Measurements from ENCODE around the gene CACNA1C.
A peak's percentile ranks its signal among the peaks of the same experiment; 100 is the strongest.

Gene CACNA1C

DNA sequence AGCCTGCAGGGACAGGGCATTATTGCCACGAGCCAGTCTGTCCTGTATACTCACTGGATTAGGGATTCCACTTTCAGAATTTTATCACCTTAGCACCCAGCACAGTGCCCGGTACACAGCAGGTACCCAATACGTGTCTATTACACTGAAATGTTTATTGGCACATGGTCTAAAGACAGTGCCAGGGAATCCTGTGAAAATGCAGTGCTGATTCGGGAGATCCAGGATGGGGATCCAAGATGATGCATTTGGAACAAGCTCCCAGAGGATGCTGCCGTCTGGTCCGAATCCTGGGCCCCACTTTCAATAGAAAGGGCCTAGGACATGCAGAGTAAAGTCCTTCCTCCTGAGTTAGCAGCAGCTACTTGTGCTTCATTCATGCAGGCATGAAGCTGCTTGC lies 230.7 kb downstream of the CACNA1C start:
- no peak for DNase-seq (ENCODE audit: low spot score)

DNA sequence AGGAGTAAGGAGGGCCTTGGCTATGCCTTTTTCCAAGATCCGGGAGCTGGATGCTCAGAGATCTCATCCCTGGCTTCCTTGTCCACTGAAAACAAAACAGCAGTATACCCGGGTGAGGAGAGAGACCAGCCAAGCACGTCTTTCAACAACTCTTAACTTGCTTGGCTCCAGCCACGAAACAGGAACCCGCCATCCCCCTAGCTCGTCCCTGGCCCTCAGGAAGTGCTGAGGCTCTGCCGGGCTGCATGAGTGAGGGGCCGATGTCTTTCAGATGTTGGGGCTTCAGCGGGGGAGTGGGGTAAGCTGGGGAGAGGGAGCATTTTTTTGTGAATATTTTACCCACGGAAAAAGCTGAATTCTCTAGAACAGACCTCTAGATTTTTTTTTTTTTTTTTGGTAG lies 231.1 kb downstream of the CACNA1C start:
- DNase-seq (ENCODE audit: low spot score): no peak

DNA sequence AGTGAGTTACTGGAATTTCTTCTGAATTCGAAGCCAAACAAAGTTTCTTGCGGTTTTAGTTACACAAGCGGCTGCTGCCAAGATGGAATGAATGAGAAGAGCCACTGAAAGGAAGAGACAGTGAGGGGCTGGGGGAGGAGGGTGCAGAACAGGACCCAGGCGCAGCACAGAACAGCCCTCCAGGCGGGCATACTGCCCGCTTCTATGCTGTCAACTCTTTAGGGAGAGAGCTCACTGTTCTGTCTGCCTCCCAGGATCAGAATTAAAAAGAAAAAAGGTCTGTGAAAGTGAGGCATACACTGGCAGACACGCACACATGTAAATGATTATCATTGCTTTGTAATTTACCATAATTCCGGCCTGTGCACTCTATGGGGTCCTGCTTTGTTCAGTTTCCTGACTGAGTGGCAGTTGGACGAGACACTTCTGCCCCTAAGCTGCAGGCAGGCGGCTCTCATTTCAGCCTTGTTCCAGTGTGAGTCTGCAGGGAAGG lies 231.6 kb downstream of the CACNA1C start:
- no peak for DNase-seq (ENCODE audit: low spot score)

DNA sequence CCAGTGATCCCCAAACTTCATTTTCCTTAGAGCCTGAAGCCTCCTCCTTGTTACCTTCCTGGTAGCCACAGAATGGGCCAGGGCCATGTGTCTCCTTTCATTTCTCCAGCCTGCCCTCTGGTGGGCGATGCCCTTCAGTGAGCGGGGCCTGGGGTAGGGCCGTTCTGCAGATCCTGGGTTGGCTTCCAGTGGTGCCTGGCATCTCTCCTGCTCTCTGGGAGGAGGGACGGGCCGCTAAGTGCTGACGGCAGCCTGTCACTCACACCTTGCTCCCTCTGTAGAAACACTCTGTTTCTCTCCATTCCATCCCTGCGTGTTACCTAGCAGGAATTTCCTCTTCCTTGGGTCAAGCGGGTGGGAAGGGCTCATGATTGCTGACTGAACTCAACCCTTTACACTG lies 232.1 kb downstream of the CACNA1C start:
- peak; percentile 87 for DNase-seq (ENCODE audit: low spot score)

DNA sequence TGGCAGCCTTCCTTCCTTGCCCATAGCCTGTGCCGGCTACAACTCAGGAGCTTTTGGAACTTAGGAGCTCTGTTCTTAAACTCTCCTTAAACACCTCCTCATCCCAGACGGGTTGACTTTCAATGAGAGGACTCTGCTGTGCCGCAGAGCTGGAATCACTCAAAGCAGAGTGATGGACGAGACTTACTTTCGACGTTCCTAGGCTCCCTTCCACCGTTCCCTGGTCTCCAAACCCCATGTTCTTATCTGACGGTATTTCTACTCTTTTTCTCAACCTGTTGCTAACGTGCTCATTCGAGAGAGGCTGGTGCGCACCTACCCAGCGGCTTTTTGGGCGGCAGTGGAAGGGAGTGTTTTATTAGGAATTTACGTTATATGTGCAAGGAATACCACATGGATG lies 232.7 kb downstream of the CACNA1C start:
- no peak for DNase-seq (ENCODE audit: low spot score)

DNA sequence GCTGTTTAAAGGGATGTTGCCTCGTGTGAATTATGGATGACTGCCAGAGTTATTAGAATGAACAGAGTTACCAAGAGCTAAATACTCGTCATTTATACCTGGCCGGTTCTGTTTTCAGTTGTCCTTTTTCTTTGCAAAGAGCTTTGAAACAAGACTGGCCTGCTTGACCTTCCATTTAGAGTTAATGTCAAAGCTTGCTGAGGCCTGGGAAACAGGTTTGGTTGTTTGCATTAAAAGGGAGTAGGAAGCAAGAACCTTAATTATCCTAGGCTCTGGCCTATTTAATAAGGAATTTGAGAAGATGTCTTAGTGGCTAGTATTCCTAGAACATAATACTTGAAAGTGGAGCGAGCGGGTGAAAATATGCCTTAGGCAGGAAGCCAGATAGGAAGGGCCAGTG lies 233.3 kb downstream of the CACNA1C start:
- no peak for DNase-seq (ENCODE audit: low spot score)

DNA sequence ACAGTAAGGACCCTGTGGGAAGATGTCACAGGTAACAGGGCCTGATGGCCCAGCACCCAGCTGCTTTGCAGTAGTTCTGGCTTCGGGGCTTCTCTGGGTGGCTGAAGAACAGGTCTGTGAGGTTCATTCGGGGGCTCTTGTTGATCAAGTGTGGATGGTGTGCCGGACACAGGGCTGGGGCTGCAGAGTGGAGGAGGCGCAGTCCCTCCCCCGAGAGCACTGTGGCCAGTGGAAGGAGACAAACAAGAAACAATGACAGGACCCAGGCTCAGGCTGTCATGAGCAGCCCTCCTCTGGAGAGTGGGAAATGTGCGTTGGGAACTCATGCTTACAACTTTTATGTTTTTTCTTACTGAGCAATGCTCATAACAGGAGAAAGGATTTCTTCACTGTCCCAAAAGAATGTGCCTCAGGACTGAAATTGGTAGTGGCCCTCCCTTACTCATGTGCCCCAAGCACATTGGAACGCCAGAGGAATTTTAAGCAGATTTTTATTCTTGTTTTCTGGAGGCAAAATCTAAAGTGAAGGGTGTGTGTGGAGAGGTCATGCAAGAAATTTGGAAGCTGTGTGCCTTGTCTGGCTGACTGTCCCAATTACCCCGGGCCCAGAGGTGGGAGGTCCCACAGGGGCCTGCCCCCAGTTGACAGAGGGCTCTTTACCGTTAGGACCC lies 233.8 kb downstream of the CACNA1C start:
- DNase-seq (ENCODE audit: low spot score): no peak

DNA sequence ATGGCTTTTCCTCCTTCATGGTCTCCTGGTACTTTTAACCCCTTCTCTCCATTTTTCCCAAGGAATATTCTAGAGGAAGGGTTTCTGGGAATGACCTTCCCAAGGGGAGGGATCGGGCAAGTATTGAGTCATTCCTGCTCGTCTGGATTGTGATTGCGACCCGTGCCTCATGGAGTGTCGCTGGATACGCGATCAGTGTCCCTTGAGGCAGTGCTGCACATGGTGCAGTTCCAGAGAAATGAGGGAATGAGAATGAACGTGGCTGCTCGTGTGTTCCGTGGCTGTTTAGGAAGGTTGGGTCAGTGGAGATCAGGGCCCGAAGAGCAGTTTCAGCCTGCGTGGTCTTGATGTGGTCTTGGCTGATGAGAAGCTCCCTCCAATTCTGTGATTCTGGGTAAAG lies 234.4 kb downstream of the CACNA1C start:
- no peak for DNase-seq (ENCODE audit: low spot score)

DNA sequence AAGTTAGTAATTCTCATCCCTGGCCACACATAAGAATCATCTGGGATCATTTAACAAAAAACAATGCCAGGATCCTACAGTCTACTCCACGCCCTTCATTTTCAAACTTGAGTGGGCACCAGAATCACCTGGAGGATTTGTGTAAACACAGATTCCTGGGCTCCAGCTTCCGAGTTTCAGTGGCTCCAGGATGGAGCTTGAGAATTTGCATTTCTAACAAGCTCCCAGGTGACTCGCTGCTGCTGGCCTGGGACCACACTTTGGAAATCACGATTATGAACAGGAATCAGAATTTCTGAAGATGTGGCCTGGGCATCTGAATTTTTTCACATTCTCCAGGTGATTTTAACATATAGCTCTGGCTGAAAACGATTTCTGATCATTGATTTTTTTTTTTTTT lies 234.8 kb downstream of the CACNA1C start:
- DNase-seq (ENCODE audit: low spot score): no peak

DNA sequence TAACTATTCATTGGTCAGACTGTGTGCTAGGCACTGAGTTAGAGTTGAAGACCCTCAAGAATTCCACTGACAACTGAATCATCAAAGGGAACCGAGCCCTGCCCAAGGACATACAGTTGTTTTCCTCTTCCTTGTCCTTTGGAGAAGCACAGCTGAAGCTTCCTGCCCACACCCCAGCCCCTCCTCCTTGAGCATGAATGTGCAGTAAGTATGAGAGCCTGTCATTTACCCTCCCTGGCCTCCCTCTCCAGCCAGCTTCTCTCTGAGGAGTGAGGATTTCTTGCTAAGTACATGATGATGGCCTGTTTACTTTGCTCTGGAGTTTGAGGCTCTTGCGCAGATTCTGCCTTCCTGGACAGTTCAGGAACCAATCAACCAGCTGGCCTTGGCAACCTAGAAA lies 235.2 kb downstream of the CACNA1C start:
- no peak for DNase-seq (ENCODE audit: low spot score)

DNA sequence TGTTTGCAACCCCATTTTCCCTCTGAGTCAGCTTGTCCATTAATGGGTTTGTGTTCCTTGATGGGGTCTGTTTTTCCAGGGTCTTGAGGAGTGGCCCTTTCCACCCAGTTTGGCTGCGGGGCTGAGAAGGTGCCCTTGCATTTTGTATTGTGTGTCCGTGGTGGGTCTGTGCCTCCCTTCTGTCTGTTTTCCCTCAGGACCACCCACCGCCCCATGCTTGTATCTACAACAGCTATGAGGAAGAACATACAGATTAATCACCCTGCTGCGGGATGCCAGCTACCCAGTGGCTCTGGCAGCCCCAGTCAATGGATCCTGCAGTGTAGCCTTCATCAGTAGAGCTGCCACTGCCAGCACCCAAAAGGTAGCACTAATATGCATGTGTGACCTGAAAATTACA lies 235.7 kb downstream of the CACNA1C start:
- DNase-seq (ENCODE audit: low spot score): no peak

DNA sequence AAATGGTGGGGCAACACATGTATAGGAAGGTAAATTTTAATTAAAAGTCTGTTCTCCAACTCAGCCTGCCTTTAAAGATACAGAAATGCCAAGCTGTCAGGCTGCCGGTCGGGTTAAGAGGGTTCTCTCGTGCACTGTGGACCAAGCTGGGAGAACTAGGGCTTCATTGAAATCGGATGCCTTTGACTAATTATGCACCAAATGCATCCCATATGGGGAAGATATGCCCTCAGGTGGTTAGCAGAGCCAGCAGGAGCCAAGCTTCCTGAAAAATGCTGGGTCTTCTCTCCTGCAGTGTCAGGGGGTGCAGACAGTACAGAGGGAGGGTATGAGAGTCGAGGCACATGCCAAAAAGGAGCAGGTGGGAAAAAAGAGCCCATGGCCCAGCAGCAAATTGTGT lies 236.1 kb downstream of the CACNA1C start:
- no peak for DNase-seq (ENCODE audit: low spot score)

DNA sequence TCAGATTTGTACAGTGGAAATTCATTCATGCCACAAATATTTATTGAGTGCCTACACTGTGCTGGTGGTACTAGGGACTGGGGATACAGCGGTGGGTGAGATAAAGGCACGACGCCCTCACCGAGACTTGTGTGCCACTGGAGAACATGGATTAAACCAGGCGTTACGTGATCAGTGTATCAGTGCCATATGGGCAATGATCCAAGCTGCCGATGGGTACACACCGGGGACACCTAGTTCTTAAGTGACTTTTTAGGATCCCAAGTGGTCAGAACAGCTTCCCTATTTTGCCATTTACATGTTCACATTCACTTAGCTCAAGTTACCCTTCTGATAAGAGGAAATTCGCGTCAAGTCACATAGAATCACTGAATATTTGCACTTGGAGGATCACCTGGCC lies 236.7 kb downstream of the CACNA1C start:
- DNase-seq (ENCODE audit: low spot score): no peak

DNA sequence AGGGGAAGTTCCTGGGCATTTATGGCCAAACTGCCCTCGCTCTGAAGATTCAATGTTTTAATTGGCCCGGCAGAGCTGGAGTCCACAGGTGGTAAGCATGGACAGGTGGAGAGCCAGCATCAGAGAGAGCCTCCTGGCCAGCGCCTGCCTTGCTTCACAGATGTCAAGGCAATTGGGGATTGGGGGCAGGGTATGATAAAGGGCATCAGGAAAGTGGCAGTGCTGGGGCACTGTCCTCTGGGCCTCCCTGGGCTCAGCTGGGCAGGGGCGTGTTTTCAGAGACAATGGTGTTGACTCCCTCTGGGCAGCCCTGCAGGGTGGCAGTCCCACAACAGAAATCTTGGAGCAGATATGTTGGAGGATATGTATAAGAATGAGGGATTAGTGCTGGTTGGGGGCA lies 237.3 kb downstream of the CACNA1C start:
- DNase-seq (ENCODE audit: low spot score): no peak

DNA sequence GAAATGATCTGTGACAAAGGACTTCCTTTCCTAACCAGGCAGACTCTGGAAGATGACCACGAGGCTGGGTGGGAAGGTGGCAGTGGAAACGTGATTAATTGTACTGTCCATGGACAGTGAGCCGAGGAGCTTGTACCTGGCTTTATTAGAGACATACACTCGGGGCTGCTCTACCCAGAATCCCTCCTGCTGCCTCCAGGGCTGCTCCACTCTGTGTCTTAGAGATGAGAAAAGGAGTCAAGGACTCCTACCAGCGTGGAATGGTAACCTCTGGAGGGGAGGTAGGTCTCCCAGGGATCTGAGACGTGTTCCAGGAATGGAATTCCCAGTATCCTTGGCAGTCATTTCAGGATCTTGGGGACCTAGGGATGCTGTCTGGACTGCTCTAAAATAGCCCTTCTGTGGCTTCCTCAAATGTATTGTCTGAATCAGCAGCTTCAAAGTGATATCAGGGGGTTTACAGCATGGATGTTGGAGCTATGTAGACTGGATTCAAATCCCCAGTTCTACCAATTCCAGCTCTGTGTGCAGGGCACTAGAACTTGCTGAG lies 237.8 kb downstream of the CACNA1C start:
- no peak for DNase-seq (ENCODE audit: low spot score)

DNA sequence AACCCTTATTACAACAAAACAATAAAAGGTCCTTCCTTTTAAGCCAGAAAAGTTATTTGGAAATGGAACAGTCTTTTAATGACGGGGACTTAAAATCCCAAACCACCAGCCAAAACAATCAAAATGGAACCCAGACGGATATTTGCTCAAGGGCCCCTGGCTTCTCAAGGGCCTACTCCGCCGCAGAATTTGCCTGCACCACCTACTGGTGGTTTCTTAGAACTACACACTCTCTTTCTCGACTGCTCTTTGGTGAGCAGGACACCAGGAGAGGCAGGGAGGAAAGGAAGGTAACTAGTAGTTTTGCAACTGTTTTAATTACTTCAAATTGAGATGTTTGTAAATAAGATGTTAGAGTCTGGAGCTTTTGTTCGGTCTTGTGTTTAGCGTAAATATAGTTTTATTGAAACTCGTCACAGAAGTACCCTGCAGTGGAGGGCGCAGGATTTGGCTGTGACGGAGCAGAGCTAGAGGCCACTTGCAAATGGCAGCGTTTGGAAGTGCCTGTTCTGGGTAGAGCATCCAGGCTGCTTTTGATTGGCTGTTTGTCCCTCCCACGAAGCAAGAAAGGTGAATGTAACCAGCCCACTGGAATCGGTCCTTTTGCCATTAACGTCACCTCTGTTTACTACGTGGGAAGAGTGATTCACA lies 238.5 kb downstream of the CACNA1C start:
- peak; percentile 85 for DNase-seq (ENCODE audit: low spot score)

DNA sequence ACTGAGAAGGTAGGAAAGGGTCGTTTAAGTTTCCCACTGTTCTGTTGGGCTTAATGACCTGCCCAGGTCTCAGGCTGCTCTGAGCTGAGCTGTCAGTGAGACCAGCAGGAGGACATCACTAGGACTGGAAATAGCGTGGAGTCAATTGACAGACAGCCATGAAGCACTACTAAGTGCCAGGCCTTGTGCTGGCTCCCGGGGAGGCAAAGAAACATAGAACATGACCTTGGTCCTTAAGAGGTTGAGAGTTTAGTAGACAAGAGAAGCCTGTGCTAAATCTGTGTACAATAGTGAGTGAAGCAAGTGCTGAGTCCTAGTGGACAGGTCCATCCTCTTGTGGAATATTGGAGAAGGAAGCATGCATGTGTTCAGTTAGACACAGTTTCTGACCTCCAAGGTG lies 239.2 kb downstream of the CACNA1C start:
- no peak for DNase-seq (ENCODE audit: low spot score)

DNA sequence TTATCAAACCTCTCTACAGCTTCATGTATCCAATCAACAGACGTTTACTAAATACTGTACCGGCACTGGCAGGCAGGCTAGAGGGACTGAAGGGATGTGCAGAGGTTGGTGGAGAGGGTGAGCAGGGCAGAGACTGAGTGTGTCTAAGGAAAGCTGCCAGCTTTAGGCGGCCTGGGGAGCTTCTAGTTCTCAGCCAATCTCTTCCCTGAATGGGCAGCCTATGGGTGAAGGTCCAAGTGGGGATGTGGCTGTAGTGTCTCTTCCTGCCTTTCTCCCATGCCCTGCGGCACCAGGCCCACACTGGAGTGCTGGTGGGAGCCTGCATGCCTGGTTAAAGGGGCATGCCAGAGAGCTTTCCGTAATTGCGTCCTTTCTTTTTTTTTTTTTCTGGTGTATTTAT lies 239.8 kb downstream of the CACNA1C start:
- no peak for DNase-seq (ENCODE audit: low spot score)

DNA sequence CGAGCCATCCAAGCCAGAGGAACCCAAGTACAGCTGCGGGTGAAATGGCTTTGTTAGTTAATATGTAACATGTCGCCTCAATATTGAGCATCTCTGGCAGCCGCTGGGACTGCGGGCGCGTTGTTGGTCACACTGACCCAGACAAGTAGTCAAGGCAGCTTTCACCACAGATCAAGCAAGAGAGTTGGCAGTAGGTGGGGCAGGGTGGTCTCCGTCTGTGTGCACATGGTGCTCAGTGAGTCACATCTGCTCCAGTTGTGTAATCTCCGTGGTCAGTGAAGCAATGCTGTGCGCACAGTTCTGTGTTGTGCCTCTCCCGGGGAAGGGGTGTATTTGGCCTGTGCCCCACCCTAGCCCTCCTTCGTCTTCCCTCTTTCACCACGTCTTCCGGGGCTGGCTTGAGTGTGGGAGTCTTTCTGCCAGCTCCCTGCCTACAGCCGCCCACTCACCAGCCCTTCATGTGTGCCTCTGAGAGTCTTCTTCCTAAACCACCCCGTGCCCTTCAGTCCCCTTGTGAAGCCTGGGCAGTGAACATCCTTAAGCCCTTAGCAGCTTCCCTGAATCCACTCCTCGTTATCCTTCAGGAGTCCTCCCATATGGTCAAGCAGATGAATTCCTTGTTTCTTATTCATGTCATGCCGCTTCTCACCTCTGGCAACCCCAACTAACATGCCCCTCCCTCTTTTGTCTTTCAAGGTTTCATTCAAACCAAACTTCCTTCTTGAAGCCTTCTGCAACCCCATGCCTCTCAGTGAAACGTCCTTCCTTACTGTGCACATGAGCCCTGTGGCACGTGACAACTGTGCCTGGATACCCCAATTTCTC lies 242.1 kb downstream of the CACNA1C start:
- no peak for DNase-seq (ENCODE audit: low spot score)

DNA sequence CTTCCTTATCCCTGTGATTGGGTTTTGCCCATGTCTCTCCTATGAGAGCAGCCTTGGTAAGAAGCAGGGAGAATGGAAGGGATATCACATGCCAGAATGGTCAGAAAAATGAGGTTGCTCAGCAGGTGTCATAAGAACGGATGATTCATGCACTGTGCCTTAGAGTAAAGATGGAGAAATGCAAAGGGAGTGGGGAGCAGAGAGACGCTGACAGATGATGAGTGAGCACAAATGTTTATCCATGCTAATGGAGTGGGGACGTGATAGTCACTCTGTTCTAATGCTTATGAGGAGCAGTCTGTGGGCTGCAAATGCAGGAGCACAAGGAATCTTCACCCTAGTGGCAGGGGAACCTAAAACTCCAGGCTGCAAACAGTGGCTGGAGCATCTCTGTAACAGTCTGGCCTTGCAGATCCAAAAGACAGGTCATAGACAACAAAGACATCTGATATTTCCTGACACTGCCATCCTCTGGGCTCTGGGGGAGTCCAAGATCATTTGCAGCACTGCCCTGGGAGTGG lies 243.2 kb downstream of the CACNA1C start:
- DNase-seq (ENCODE audit: low spot score): no peak

DNA sequence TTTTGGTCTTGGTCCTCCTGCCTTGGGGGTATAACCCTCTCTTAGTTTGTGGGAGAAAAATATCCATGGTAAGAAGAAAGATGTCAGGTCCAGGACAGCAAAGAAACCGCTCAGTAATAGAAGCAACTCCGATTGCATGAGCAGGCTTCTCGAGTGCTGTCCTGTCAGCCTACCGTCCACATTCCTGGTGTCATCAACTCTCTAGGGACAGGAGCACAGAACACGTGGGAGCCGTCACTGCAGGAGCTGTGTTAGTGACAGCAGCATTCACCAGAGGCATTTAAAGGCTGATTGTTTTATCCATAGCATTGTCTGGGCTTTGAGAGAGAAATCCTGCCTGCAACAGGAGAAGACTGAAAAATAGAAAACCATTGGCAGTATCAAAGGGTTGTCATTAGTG lies 244.2 kb downstream of the CACNA1C start:
- no peak for DNase-seq (ENCODE audit: low spot score)

DNA sequence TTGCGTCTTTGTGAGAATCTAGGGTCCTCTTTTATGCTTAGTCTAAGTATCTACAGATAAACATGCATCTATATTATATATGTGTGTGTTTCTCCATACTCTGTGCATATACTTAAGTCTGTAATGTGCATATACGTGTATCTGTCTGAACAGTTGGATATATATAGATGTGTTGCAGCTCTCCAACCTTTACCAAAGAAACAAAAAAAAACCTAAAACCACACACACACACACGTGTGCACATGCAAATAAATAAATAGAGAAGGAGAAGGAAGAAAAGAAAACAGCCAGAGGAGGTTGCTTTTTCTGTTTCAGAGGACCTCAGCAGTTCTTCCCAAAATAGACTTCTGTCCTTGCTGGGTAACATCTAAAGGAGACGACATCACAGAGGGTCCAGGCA lies 244.9 kb downstream of the CACNA1C start:
- DNase-seq (ENCODE audit: low spot score): peak; percentile 45

Measured in NAMALWA (cell line).